Epidermal melanocyte (primary cell): Measurements from ENCODE around the gene ADAM8.
"Not testable (repeated sequence)": the region's sequence is repeated elsewhere in the genome, so short reads cannot be mapped to it uniquely, and the experiment has no call there.

Experiments
- DNase-seq: peaks from one replicate; pipeline ENCODE4 v3.0.0; 2011; ENCODE audit warnings: low spot score; ENCODE audit not compliant: insufficient read length

The ADAM8 gene

DNA sequence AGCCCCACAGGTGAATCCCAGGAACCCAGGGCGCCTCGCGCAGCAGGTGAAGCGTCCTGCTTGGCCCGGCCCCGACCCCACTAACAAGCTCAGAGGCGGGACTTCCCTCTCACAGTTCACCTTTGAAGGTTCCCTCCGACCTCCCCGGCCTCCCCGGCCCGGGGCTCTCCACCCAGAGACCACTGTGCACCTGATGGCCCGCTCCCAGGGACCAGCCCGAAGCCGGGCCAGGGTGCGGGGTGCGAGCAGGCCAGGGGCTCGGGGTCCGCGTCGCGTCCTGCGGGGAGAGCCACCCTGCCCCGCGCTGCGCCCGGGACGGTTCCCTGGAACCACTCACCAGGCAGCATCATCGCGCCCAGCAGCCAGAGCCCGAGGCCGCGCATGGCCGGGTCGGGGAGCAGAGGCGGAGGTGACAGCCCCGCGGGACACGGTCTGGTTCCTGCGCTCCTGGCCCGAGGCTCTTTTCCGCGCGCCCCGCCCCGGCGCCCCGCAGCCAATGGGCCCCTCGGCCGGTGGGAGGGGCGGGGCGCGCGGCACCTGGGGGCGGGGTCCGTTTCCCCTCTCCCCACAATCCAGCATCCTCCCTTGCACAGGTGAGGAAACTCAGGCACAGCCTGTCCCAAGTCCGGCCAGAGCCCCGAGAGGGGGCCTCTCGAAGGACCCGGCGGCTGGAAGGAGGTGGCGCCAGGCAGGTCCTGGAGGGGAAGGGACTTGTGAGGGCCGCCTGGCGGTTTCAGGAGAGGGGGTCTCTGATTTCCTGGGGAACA lies at the start of gene ADAM8:
Gene ADAM8, minus strand, starts transcription at position 434 of the 767 bp plus-strand sequence. Its CDS starts 51 bp downstream, at position 383.
- peak; percentile 62 for DNase-seq

DNA sequence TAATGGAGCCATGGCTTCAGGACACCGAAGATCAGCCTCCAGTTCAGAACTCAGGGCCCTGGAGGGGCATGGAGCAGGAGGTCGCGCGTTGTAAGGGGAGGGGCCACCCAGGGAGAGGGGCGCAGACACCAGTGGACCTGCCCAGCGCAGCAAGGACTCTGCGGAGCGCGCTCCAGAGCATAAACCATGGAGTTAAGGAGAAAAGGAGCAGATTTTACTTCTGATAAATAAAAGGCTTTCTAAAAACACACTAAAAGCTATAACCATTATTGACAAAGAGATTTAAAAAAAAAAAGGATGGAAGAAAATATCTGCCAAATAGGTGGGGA lies 49.5 kb upstream of the ADAM8 start:
- no peak for DNase-seq

DNA sequence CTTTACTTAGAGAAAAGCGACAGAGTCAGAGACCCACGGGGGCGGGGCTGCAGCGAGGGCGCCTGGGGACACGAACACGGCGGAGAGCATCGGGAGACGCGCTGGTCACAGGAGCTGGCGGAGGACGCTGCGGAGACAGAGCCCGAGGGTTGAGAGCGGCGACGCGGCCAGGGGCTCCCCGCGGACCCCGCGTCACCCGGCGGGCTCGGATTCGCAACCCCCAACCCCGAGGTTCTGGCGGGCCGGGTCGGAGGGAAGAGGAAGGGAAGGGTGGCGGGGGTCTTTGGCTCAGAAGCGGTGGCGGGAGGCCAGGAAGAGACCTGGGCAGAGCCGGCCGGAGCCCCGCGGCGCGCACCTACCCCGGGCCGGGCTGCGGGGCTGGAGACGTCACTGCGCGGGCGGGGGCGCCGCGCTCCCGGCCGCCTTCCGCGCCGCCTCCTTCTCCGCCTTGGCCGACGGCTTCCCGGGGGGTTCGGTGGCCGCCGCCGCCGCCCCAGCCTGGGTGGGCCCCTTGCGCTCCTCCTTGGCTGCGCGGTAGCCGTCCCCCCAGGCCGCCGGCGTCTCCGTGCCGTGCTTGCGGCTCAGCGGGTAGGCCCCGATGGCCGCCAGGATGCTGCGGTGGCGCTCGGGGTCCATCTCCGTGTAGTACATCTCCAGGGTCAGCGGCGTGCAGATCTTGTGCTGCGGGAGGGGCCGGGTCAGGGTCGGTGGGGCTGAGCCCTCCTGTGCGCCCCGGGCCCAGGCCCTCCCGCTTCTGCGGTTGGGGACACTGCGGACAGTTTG lies 49.0 kb upstream of the ADAM8 start:
- peak; percentile 16 for DNase-seq

DNA sequence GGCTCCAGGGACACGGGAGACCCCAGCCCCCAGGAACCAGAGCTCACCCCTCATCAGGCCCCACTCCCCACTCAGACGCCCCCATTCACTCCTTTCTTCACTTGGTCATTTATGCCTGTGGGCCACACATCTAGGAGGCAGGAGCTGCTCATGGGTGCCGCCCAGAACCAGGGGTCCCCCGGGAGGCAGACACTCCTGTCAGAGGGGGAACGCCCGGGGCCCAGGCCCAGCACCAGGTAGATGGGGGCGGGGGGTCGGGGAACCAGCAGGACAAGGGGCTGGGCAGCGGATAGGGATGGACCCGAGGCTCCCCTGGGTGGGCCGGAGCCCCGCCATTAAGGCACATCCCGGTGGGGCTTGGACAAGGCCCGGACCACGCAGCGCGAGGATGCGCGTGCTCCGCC lies 48.2 kb upstream of the ADAM8 start:
- DNase-seq: no peak

GRCh38 chr10:133324198-133324792 lies 47.6 kb upstream of the ADAM8 start:
- no peak for DNase-seq

GRCh38 chr10:133322064-133322709 lies 45.5 kb upstream of the ADAM8 start:
- DNase-seq: not testable (repeated sequence)

DNA sequence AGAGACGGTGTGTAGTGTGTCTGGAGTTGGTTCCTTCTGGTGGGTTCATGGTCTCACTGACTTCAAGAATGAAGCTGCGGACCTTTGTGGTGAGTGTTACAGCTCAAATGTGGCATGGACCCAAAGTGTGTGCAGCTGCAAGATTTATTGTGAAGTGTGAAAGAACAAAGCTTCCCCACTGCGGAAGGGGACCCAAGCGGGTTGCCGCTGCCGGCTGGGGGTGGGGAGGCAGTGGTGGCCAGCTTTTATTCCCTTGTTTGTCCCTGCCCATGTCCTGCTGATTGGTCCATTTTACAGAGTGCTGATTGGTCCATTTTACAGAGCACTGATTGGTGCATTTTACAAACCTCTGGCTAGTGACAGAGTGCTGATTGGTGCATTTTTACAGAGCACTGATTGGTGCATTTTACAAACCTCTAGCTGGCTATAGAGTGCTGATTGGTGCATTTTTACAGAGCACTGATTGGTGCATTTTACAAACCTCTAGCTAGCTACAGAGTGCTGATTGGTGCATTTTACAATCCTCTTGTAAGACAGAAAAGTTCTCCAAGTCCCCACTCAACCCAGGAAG lies 44.3 kb upstream of the ADAM8 start:
- not testable (repeated sequence) for DNase-seq

DNA sequence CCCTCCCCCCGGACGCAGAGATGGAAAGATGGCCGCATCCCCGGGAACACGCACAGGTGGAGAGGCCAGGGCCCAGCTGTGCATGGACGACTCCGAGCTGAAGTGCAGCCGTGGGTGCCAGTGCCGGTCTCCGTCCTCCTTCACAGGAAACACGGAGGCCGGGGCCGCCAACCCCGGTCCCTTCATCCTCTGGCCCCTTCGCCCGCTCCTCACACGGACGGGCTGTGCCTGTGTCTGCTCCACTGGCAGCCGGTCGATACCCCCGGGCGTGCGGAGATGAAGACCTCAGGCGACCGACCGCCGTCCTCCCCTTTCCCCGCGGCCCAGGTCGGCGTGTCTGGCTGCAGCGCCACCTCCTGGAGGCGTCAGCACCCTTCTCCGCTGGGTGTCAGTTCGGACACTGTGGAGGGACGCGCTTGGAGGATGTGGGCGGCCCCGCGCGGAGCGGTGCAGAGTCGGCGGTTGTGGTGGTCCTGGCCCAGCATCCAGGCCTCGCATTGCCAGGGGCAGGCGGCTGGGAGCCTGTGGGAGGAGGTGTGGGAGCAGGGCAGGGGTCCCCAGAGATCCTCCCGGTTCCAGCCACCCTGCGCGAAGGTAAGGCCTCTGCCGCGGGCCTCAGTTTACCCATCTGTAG lies 41.9 kb upstream of the ADAM8 start:
- DNase-seq: peak; percentile 57

- DNase-seq: no peak
Observed at GRCh38 chr10:133316732-133317131, 40.1 kb upstream of the ADAM8 start.

- DNase-seq: no peak
Observed at GRCh38 chr10:133316266-133316665, 39.6 kb upstream of the ADAM8 start.

DNA sequence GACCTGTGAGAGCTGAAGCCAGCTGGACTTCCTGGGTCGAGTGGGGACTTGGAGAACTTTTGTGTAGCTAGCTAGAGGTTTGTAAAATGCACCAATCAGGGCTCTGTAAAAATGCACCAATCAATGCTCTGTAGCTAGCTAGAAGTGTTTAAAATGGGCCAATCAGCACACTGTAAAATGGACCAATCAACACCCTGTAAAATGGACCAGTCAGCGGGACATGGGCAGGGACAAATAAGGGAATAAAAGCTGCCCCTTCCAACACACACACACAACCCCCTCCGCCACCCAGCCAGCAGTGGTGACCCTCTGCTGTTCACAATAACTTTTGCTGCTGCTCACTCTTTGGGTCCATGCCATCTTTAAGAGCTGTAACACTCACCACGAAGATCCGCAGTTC lies 39.2 kb upstream of the ADAM8 start:
- no peak for DNase-seq

DNA sequence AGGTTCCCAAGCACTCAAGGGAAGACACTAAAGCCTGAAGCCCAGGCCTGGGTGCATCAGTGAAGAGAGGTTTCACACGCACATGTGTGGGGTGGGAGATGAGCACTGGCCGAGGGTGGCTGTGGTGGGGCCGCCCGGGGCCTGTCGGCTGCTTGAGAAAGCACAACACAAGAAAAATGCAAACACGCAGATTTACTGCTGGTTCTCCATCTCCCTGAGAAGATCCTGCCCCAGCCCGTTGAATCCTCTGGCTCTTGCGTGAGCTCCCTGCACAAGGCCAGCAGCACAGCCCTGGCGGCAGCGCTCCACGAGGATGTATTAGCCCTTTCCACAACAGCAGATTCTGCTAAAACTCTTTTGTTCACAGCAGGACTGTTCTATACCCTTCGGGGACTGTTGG lies 38.2 kb upstream of the ADAM8 start:
- DNase-seq: no peak

GRCh38 chr10:133313192-133313591 lies 36.5 kb upstream of the ADAM8 start:
- DNase-seq: no peak

DNA sequence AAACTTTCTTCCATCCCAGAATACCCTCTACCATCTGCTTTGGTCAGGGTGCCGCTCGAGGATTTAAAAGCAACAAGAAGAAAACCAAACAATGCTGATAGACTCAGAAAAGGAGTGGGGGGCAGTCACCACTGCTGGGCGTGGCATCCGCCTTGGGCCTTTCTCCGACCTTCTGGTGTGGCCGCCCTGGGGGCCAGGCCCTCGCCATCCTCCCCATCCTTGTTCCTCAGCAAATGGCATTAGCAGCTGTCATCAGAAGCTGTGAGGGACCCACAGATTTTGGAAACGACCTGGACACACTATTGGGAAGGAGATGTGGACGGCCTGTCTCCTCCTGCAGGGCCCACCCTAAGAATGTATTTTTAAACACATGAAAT lies 36.1 kb upstream of the ADAM8 start:
- no peak for DNase-seq

DNA sequence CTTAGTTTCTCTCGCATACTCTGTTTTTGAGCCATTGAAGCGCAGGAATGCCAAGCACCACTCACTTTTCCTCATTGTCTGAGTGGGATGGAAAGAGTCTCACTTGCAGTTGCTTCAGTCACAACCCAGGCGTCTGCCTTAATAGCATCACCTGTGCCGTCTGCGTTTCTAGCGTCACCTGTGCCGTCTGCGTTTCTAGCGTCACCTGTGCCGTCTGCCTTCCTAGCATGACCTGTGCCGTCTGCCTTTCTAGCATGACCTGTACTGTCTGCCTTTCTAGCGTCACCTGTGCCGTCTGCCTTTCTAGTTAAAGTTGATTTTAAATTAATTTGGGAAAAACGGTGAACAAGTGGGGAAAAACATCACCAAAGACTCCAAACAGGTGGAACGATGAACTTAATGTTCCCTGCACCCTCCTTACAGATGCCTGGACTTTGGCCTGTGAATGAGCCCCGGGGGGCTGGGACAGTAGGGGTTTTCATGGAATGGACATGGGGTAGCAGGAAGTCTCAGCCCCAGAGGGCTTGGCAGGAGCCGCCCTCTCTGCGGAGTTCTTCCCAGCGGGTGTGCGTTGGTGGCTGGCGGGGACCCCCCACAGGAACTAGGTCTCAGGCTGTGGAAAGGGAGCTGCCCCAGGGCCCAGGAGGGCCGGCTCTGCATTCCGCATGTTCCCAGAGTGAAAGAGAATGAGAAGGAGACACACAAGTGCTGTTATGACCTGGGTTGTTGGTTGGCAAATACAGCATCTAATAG lies 35.5 kb upstream of the ADAM8 start:
- no peak for DNase-seq

DNA sequence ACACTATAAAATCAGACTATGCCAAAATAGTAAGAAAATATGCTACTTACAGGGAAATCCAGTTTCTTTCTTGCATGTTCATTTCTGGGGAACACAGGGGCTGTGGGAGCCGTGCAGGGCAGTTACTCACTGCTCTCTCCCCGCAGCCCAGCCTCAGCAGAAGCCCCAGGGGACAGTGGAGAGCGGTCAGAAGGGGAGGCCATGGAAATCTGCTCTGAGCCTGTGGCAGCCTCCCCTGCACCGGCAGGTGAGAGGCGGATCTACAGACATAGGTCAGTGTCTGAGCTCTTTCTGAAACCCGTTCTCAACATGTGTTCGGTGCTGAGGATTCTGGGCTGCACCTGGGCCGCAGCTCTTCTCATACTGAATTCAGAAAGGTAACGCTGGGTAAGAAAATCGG lies 34.9 kb upstream of the ADAM8 start:
- no peak for DNase-seq

DNA sequence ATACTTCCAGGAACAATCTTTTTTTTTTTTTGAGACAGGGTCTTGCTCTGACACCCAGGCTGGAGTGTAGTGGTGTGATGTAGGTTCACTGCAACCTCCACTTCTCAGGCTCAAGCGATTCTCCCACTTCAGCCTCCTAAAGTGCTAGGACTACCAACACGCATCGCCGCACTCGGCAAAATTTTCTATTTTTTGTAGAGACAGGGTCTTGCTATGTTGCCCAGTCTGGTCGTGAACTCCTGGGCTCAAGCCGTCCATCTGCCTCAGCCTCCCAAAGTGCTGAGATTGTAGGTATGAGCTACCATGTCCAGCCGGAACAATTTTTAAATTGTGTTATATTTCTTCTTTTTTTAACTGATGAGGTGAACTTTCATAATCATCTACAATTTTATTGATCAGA lies 34.1 kb upstream of the ADAM8 start:
- no peak for DNase-seq

GRCh38 chr10:133310399-133310755 lies 33.7 kb upstream of the ADAM8 start:
- no peak for DNase-seq

DNA sequence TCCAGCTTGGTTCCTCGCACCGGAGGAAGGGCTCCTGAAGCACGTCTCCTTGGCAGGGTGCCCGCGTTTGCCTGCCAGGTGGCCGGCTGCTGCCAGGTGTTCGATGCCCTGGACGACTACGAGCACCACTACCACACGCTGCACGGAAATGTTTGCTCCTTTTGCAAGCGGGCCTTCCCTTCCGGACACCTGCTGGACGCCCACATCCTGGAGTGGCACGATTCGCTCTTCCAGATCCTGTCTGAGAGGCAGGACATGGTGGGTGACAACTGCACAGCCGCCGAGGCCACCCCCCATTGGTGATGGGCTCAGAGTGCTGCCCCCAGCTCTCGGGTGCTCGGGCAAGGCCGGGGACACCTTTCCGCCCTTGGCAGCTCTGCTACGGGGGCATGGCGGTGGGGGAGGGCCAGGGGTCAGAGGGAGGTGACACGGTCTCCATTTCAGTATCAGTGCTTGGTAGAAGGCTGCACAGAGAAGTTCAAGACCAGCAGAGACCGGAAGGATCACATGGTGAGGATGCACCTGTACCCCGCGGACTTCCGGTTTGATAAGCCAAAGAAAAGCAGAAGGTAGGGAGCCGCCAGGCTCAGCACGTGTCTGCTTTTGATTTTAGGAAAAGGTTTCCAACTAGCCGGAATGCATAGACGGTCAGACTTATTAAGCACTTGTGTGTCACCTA lies 33.2 kb upstream of the ADAM8 start:
- no peak for DNase-seq

DNA sequence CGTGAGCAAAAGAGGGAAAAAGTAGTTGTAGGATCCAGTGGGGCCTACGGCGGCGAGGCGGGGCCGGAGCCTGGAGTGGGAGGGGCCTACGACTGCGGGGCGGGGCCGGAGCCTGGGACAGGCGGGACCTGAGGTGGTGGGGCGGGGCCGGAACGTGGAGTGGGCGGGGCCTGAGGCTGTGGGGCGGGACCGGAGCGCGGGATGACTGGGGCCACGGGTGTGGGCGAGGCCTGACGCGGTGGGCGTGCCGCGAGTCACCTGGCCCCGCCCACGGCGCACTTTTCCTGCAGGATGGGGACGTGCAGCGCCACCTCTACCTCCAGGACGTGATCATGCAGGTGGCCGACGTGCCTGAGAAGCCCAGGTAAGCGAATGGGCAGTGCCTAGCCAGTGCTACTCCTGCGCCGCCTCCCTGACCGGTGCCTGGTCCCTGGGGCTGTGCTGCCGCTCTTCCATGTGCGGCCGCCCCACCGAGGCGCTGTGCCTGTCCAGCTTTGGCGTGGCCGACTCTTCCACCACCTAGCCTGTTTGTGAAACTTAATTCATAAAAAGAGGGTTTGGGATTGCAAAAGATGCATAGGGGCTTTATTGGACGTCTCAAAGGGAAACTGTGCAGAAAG lies 32.5 kb upstream of the ADAM8 start:
- peak; percentile 81 for DNase-seq
